Gastroesophageal sphincter (tissue), 3 donors: ENCODE results near the gene CDH13.

ENCODE experiments used
- EP300 ChIP-seq: sonication (generic); formaldehyde crosslinking; IDR thresholded peaks from one replicate; pipeline ENCODE4 v1.6.1; 2017; ENCODE audit warnings: antibody characterized with exemption, mild to moderate bottlenecking
- POLR2A ChIP-seq, 2 donors: fragments of 450-650 bp; IDR thresholded peaks; one replicate each; pipeline ENCODE4 v1.6.1; 2017; ENCODE audit warnings: antibody characterized with exemption in 2 of 2, mild to moderate bottlenecking in 2 of 2, moderate library complexity in 1 of 2
- POLR2AphosphoS5 ChIP-seq: sonication (generic); formaldehyde crosslinking; IDR thresholded peaks from one replicate; pipeline ENCODE4 v1.6.1; 2017; ENCODE audit warnings: antibody characterized with exemption
- TF ChIP-seq, protein P1 (sequence below), 4 experiments: fragments of 200-600 bp in 2 of 4; fragments of 450-650 bp in 2 of 4; sonication (generic) in 1 of 4; IDR thresholded peaks; one replicate each; pipeline ENCODE4 v1.5.1; 2017 to 2019; ENCODE audit warnings: antibody characterized with exemption in 4 of 4, mild to moderate bottlenecking in 2 of 4, moderate library complexity in 2 of 4

DNA sequence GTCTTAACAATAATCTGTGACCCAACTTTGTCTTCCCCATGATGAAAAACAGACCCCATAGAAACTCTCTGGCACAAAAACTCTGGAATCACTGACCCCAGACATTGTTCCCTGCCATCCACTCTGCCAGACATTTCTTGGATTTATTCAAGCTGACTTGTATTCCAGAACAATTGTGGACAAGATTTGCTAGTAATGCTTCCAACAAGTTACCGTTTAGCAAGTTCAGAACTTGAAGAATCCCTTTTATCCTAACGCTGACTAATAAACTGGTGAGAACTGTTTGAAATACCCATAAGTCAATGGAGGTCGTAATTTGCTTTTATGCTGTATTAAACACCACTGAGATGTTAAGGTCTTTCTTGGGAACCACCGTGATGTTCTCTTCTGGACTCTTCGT is 1191.5 kb downstream of the CDH13 start:
- TF ChIP-seq, protein P1, sequence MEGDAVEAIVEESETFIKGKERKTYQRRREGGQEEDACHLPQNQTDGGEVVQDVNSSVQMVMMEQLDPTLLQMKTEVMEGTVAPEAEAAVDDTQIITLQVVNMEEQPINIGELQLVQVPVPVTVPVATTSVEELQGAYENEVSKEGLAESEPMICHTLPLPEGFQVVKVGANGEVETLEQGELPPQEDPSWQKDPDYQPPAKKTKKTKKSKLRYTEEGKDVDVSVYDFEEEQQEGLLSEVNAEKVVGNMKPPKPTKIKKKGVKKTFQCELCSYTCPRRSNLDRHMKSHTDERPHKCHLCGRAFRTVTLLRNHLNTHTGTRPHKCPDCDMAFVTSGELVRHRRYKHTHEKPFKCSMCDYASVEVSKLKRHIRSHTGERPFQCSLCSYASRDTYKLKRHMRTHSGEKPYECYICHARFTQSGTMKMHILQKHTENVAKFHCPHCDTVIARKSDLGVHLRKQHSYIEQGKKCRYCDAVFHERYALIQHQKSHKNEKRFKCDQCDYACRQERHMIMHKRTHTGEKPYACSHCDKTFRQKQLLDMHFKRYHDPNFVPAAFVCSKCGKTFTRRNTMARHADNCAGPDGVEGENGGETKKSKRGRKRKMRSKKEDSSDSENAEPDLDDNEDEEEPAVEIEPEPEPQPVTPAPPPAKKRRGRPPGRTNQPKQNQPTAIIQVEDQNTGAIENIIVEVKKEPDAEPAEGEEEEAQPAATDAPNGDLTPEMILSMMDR (IDR thresholded peaks at IDR 0.05): no peak
- no peak for TF ChIP-seq POLR2A (IDR thresholded peaks at IDR 0.05)
- TF ChIP-seq POLR2AphosphoS5: no peak
- TF ChIP-seq EP300: no peak
